HG02943 (cell line): ENCODE results near the gene PARD6A.

Source experiments
- ATAC-seq: cut with Tn5 transposase; IDR thresholded peaks from one replicate; pipeline ENCODE4 v1.9.1; 2021; ENCODE audit warnings: mild to moderate bottlenecking, low read depth, moderate library complexity; ENCODE audit not compliant: unreplicated experiment

The PARD6A gene, protein sequence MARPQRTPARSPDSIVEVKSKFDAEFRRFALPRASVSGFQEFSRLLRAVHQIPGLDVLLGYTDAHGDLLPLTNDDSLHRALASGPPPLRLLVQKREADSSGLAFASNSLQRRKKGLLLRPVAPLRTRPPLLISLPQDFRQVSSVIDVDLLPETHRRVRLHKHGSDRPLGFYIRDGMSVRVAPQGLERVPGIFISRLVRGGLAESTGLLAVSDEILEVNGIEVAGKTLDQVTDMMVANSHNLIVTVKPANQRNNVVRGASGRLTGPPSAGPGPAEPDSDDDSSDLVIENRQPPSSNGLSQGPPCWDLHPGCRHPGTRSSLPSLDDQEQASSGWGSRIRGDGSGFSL

DNA sequence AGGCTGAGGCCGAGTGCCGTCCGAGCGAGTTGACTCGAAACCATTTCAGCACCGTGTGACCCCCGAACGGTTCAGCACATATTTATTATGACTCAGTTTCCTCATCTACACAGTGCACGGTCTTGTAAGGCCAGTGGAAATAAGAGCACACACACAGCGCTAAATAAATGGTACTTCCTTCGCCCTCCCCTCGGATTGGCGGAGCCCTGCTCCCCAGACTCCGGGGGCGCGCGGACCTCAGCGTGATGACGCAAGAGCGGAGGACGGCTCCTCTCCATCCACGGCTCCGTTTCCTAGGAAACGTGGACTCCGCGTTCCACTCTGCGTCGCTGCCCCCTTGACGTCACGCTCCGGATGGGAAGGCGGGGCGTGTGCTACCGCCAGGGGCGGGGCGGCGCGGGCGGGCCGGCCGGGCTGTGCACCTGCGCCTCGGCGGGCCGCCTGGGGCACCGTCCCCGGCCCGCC, at the start of gene PARD6A:
Gene PARD6A, plus strand, starts transcription at position 397 of the 465 bp plus-strand sequence. CDS start 79 bp downstream, outside the sequence.
- ATAC-seq: peak; percentile 75

DNA sequence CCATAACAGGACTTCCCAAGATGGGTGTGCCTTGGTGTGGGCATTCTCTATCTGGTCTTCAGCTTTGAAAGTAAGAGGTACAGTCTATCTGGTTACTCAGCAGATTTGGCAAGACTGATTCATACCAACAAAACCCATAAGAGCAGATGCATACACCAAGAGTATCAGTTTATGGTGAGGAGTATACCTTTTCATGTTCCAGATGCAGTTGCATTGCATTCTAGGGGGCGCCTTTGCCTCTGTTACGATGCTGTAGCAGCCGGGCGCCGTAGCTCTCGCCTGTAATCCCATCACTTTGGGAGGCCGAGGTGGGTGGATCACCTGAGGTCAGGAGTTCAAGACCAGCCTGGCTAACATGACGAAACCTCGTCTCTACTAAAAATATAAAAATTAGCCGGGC, 47.0 kb upstream of the PARD6A start:
- no peak for ATAC-seq

DNA sequence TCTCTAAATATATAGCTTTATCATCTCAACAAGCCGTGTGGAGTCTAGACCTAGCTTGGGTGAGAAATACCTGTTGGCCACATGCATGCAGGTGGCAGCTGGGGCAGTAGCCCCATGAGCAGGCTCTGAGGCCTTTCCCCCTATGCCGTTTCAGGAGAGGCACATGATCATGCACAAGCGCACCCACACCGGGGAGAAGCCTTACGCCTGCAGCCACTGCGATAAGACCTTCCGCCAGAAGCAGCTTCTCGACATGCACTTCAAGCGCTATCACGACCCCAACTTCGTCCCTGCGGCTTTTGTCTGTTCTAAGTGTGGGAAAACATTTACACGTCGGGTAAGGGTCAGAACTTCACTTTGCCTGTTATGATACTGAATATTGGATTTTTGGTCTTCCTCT, 32.5 kb upstream of the PARD6A start:
- ATAC-seq: no peak

DNA sequence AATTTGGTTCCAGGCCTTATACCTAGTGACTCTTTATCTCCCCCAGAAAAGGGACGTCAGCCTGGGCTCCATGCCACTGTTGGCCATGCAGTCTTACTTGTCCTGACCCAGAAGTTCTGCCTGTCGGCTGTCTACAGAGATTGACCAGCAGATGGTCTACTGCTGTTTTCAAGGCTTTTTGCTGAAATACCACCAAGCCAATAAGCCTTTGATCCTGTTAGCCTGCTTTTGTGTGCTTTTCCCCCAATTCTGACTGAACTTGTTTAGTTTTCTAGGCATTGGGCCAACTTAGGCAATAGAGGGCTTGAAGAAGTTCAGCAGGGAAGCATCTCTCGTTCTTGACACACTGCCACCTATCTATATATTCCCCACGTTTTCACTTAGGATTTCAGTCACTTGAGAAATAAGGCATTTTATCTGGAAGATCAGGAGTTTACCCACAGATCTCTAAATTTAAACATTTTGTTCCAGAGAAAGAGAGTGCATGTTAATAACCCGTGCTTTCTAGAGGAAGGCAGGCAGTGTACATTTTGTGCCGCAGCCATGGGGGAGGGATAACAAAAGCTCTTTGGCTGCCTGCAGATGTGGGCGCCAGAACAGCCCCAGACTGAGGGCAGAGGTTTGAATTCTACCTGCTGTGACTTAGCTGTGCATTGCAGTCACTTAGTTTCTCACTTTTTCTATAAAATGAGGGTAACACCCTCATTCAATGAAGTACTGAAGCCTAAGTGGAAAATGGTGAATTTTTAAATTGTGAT, 28.2 kb upstream of the PARD6A start:
- no peak for ATAC-seq

DNA sequence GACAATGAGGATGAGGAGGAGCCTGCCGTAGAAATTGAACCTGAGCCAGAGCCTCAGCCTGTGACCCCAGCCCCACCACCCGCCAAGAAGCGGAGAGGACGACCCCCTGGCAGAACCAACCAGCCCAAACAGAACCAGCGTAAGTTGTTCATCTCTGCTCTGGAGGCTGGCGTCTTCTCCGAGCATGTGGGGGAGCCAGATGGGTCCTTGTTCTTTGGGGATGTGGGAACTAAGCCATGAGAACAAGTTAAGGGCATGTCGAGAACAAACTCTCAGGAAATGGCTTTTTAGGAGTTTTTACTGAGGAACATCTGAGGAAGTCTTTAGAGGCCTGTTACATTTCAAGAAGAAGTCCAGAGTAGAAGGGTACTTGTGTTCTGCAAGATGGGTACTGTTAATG, 24.0 kb upstream of the PARD6A start:
- no peak for ATAC-seq

DNA sequence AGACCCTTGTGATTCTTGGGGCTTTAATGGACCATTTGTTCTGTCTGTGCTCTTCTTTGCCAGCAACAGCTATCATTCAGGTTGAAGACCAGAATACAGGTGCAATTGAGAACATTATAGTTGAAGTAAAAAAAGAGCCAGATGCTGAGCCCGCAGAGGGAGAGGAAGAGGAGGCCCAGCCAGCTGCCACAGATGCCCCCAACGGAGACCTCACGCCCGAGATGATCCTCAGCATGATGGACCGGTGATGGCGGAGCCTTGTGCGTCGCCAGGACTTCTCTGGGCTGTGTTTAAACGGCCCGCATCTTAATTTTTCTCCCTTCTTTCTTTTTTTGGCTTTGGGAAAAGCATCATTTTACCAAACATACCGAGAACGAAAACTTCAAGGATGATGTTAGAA, 23.1 kb upstream of the PARD6A start:
- no peak for ATAC-seq

DNA sequence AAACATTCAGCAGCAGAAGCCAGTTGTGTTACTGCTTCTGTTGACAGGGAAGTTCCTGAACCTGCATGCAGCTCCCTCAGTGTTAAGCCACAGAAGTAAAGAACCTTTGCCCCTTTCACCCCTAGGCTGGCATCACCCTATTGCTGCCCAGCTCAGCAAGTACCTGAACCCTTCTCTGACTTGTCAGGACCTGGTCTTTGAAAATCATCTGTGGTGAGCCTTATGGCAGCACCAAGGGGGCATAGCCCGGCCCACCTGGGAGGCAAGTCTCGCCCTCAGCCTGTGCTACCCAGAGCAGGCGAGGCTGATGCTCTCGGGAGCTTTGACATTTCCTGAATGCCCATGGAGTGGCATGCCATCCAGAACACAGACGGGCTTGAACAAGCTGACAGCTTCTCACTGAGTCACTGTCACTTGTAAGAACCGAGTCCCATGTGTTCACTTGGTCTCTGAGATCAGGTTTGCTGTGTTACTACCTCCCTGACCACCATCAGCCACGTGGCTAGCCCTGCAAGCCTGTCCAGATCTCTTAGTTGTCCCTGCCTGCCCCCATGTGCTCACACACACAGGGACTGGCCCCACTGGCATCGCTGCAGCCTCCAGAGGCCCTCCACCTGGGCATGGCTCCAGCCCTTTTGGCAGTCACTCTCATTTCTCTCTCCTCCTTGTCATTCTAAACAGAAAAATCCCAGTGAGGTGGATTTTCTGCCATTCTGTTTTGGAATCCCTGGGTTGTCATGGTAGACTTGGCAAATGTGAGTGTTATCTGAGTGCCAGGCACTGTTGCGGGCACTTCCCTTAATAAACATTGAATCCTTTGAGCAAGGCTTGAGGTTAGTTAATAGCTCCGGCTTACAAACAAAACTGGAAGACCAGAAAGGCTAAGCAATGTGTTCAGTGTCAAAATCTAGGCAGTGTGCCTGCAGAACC, 18.7 kb upstream of the PARD6A start:
- no peak for ATAC-seq

DNA sequence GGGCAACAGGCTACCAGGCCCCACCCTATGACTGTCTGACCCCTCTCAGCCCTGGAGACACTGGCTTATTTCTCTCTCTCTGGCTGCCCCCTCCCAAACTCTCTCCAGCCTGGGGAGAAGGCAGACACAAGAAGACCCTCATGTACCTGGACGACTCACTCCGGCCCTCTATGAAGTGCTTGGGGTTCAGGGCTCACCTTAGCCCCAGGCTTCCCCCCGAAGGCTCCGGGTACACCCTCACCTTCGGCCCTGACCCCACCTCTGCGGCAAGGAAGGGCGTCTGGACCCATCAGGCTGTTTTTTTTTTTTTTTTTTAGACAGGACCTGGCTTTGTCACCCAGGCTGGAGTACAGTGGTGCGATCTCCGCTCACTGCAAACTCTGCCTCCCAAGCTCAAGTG, 16.7 kb upstream of the PARD6A start:
- no peak for ATAC-seq

DNA sequence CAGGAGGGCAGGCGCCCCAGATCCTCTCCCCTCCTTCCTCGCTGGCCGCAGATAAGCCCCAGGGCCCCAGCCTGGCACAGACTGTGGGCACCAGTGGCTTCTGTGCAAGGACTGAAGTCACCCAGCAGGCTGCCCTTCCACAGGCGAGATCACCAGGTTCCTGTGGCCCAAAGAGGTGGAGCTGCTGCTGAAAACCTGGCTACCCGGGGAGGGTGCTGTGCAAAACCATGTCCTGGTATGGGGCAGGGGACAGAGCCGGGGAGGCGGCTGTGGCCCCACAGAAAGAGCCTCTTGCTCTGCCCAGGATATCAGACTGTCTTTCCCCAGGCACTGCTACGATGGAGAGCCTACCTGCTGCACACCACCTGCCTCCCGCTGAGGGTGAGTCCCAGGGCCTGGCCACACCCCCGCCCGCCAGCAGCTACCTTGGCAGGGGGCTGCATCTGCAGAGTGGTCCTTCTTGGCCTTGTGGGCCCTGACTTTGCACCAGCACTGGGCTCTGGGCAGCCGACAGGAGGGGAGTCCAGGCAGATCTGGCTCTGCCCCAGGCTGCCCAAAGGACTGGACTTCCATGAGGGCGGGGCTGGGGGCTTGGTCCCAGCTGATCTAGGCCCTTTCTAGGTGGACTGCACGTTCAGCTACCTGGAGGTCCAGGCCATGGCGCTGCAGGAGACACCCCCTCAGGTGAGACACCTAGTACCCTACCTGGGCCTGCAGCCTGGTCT, 15.2 kb upstream of the PARD6A start:
- ATAC-seq: no peak

DNA sequence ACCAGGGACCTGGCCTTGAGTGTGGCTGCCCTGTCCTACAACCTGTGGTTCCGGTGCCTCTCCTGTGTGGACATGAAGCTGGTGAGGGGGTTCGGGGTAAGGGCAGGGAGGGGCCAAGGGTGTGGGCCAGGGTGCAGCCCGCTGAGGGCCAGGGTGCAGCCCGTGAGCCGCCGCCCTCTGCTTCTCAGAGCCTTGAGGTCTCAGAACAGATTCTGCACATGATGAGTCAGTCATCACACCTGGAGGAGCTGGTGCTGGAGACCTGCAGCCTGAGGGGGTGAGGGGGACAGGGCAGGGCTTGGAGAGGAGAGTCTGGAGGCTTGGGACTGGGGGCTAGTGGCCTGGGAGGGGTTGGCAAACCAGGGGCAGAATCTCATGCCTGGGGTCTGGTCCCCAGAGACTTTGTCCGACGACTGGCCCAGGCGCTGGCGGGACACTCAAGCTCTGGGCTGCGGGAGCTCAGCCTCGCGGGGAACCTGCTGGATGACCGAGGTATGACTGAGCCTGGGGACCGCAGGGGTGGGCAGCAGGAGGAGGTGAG, 13.6 kb upstream of the PARD6A start:
- no peak for ATAC-seq

DNA sequence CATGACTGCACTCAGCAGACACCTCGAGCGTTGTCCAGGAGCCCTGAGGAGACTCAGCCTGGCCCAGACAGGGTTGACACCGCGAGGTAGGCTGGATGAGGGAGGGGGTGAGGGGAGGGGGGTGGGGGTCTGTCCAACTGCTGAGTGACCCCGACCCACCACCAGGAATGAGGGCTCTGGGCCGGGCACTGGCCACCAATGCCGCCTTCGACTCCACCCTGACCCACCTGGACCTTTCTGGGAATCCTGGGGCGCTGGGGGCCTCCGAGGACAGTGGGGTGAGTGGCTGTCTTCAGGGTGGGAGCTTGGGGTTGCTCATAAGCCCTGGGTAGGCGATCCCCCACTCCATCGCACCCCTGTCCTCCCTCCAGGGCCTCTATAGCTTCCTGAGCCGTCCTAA, 13.1 kb upstream of the PARD6A start:
- no peak for ATAC-seq

DNA sequence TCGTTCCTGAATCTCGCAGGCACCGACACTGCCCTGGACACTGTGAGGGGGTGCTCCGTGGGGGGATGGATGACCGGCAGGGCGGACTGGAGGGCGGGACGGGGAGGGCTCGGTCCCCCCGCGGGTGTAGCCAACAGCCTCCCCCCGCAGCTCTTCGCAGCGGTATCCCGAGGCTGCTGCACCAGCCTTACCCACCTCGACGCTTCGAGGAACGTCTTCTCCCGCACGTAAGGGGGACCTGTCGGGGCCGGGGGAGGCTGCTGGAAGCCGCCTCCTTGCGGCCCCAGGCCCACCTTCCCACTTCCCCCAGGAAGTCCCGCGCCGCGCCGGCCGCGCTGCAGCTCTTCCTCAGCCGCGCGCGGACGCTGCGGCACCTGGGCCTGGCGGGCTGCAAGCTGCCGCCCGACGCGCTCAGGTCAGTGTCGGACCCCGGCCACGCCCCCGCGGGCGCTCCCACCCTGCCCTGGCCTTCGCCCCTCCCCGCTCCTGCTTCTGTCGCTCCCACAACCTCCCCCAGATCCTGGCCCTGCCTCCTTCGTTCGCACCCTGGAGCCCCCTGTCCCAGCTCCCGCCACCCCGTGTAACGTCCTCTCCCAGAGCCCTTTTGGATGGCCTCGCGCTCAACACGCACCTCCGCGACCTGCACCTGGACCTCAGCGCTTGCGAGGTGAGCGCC, 12.5 kb upstream of the PARD6A start:
- ATAC-seq: no peak

DNA sequence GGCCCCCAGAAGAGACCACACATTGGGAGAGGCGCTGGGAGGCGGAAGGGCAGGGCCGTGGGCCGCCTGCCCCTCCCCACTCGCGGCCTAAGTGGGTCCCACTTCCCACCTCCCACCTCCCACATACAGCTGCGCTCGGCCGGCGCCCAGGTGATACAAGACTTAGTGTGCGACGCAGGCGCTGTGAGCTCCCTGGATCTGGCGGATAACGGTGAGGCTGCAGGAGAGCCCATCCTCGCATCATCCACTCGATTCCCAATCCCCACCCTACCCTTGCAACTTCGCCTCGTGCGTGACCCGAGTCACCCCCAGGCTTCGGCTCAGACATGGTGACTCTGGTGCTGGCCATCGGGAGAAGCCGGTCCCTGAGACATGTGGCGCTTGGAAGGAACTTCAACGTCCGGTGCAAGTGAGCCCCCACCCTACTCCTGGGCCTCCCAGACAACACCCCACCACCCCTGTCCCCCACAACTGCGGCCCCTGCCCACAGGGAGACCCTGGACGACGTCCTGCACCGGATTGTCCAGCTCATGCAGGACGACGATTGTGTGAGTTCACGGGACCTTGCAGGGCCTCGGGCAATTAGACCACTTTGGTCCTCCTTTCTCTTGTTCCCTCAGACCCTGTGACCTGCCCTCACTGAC, 11.9 kb upstream of the PARD6A start:
- ATAC-seq: no peak

DNA sequence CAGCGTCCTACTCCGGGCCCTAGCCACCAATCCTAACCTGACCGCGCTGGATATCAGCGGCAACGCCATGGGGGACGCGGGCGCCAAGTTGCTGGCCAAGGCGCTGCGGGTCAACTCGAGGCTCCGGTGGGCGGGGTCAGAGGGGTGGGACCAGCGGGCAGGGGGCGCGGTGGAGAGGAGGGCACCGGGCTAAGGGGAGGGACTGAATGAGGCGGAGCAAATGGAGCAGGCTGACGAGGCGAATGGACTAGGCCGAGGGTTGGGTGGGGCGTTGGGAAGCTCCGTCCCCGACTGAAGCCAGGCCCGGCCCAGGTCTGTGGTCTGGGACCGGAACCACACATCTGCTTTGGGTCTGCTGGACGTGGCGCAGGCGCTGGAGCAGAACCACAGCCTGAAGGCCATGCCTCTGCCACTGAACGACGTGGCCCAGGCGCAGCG, 11.2 kb upstream of the PARD6A start:
- no peak for ATAC-seq

DNA sequence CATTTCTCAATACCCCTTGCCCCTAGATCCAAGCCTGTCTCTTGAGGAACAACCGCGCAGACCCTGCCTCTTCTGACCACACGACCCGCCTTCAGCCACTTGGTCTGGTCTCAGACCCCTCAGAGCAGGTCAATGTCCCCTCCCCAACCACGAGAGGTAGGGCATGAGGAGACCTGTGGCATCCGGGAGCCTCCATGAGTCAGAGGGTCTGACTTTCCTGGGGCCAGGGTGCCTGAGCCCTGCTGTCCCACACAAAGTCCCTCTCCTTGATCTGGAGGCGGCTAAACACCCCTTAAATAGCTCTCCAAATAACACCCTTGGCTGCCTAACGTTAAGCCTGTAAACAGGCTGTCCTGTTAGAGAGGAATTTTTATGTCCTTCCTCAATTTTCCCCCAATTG, 10.7 kb upstream of the PARD6A start:
- no peak for ATAC-seq

DNA sequence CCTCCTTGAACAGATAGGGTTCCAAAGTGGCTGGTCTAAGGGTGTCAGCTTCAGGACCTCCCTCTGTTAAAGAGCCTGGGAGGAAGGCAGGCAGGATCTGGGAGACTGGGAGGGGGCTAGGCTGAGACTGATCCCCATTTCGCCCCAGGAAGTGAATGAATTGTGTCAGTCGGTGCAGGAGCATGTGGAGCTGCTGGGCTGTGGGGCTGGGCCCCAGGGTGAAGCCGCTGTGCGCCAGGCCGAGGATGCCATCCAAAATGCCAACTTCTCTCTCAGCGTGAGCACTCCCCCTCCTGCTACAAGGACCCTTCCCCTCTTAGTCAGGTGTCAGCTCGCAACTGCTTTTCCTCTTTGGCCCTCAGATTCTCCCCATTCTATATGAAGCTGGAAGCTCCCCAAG, 9.7 kb upstream of the PARD6A start:
- no peak for ATAC-seq

DNA sequence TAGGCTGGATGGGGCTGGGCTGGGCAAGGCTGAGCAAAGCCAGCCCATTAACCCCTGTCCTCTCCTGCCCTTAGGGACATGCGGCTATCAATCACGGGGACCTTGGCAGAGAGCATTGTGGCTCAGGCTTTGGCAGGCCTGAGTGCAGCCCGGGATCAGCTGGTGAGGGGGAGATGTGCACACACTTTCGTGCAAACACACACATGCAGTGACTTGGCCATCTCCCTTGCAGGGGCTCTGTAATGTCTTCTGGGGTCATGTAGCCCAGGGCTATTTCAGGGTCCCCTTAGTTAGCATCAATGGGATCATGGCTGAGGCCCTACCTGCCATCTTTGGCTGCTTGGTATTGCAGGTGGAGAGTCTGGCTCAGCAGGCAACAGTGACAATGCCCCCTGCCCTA, 8.9 kb upstream of the PARD6A start:
- no peak for ATAC-seq

DNA sequence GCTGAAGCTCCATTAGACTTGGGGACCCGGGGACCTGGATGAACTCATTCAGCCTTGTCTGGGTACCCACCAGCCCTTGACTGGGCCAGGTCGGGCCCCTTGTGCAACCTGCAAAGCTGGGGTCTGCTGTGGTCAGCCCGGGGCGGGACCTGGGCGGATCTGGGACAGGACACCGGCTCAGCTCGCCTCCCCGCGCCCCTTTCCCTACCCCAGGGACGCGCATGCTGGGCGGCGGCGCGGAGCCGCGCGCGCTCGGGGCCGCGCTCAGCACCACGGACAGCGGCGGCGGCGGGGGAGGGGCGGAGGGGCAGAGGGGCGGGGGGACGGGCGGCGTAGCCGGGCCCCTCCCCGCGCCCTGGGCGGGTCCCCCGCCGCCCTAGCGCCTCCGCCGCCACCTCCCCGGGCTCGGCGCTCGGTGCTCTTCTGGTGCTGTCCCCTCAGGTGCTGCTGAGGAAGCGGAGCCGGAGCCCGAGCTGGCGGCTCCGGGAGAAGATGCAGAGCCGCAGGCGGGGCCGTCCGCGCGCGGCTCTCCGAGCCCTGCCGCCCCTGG, 8.1 kb upstream of the PARD6A start:
- no peak for ATAC-seq
